ENCODE results near the gene EFCAB11. TPM values are rescaled to one million over a fixed set of nuclear protein-coding genes. Genes with fewer than 3 reads are reported as not detected.

The EFCAB11 gene
- total RNA-seq, 3 donors from 2014 or later, result 6.0 to 10.2 (median 6.3) TPM

DNA sequence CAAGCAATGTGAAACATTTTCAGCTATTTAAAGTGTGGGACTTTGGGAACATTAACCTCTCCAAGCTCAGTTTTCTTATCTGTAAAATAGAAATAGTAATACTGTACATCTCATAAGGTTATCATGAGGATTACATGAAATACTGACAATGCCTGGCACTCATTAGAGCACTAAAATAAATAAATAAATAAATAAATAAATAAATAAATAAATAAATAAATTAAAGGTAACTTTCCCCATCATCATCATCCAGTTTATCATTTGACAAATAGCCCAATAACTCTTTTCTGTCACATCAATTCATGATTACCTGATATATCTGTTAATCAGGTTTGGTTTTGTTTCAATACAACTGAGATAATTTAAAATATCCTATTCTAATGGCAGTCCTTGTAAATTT, 48.5 kb downstream of the EFCAB11 start:
- ATAC-seq (no peak), DNase-seq (no peak)
- intact Hi-C loops (cut with DNase I, micrococcal nuclease), result no loop called here
- Histone ChIP-seq H3K4me3 (no peak overlapping the region), H3K9me3 (no peaks in the 10 kb centered on the region), H3K4me1 (ENCODE audit: low read depth) (peaks cover 7% of the 10 kb centered on the region), H3K36me3 (ENCODE audit: low read depth) (no peaks in the 10 kb centered on the region)
- TF ChIP-seq, protein P1, sequence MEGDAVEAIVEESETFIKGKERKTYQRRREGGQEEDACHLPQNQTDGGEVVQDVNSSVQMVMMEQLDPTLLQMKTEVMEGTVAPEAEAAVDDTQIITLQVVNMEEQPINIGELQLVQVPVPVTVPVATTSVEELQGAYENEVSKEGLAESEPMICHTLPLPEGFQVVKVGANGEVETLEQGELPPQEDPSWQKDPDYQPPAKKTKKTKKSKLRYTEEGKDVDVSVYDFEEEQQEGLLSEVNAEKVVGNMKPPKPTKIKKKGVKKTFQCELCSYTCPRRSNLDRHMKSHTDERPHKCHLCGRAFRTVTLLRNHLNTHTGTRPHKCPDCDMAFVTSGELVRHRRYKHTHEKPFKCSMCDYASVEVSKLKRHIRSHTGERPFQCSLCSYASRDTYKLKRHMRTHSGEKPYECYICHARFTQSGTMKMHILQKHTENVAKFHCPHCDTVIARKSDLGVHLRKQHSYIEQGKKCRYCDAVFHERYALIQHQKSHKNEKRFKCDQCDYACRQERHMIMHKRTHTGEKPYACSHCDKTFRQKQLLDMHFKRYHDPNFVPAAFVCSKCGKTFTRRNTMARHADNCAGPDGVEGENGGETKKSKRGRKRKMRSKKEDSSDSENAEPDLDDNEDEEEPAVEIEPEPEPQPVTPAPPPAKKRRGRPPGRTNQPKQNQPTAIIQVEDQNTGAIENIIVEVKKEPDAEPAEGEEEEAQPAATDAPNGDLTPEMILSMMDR (IDR thresholded peaks at IDR 0.05), result no peak

DNA sequence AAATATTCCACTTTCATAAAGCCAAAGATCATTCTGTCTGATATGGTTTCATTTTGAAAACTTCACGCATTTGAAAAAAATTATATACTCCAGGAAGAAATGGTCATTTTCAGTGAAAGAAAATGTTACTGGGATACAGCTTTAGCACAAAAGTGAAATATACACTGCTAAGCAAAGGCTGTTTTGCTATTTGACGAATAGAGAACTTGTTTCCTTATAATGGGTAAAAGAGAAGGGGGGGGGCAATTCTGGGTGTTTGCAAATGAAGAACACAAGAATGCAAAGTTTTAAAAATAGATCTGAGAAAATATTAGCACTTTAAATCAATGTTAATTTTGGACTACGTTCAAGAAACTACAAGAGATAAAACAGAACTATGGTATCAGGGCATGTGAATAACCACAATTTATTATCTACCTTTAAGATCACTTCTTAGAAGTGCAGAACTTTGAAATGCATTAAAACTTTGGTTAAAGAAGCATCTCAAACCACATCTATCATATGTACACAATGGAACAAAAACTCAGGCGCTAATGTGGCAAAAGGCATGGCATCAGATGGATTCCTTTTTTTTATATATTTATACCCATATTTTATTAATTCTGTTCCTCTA, 51.1 kb downstream of the EFCAB11 start:
- TF ChIP-seq, protein P1 (IDR thresholded peaks at IDR 0.05), result no peak
- H3K9me3 ChIP-seq, result no peaks in the 10 kb centered on the region

DNA sequence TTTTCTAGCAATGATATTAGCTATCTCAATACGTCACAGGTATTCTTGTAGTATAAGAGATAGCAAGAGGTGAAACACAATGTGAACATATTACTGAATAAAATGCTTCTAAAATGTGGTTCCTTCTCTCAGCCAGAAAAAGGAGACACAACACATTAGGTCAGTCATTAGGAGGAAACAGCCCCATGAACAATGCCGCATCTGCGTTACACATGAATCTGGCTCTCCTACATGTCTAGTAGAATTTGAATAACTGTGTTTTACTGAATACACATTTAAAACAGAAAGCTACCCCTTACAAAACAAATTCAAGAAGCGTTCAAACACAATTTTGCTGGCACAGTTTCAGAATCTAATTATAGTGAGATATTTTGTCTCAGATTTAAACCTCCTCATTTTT, 51.6 kb downstream of the EFCAB11 start:
- H3K4me3 ChIP-seq, result no peak overlapping the region
- TF ChIP-seq, protein P1 (IDR thresholded peaks at IDR 0.05), result no peak
- no peak for DNase-seq
- no peaks in the 10 kb centered on the region for H3K36me3 ChIP-seq (ENCODE audit: low read depth)
- ATAC-seq, result no peak
- no peaks in the 10 kb centered on the region for H3K4me1 ChIP-seq (ENCODE audit: low read depth)
- no peaks in the 10 kb centered on the region for H3K9me3 ChIP-seq
- intact Hi-C loops (cut with DNase I, micrococcal nuclease), result no loop called here

More for the DNA sequence above, 51.1 kb downstream of the EFCAB11 start:
- ATAC-seq (no peak), DNase-seq (no peak)
- H3K4me3 ChIP-seq, result no peak overlapping the region
- no peaks in the 10 kb centered on the region for H3K36me3 ChIP-seq (ENCODE audit: low read depth)
- intact Hi-C loops (cut with DNase I, micrococcal nuclease), result no loop called here
- no peaks in the 10 kb centered on the region for H3K4me1 ChIP-seq (ENCODE audit: low read depth)

DNA sequence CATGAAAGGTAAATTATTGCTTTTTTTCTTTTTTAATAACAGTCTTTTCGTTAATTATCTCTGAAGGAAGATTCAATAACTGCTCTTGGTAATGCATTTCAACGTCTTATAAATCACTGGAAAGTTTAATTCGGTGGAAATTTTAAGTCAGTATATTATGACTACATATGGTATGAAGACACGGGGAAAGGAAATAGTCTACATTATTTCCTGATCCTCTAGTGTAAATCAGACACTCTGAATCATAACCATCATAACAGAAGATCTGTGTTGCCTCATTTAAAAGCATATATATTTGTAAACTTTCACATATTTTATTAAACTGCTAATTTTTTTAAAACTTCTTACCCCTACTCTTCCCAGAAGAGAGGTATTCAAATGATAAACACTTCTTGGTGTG, 53.7 kb downstream of the EFCAB11 start:
- TF ChIP-seq, protein P1 (IDR thresholded peaks at IDR 0.05), result no peak
- ATAC-seq, result no peak
- Histone ChIP-seq H3K4me3 (no peak overlapping the region), H3K4me1 (ENCODE audit: low read depth) (no peaks in the 10 kb centered on the region), H3K36me3 (ENCODE audit: low read depth) (no peaks in the 10 kb centered on the region), H3K9me3 (no peaks in the 10 kb centered on the region)
- intact Hi-C loops (cut with DNase I, micrococcal nuclease), result no loop called here
- no peak for DNase-seq

DNA sequence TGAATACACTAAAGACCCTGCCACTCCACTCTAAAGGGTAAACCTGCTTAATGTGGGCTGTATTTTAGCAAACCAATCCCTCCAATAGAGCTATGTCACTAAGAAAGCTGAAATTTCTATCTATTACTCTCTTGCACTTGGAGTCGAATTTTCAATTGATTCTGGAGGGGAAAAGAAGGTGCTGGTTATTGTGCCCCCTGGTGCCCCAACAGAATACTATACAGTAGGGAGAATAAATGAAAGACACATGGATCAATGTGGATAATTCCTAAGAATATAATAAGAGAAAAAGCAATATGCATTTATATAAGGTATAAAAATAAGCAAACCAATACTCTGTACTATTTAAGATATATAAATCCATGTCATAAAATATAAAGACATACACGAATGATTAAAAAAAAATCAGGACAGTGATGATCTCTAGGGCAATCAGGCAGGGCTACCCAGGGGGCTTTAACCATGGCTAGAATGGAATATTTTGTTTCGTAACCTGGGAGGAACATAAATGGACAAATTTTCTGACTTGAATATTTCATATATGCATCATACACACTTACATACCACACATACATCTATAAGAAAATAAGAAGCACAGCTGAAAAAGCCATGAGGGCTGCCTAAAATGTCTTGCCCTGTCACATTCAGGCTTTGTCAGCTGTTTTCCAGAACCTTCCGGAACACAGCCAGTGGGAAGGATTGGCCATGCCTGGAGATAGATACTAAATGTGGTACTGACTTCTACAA, 54.4 kb downstream of the EFCAB11 start:
- Histone ChIP-seq H3K36me3 (ENCODE audit: low read depth) (no peaks in the 10 kb centered on the region), H3K4me3 (no peak overlapping the region), H3K4me1 (ENCODE audit: low read depth) (no peaks in the 10 kb centered on the region), H3K9me3 (no peaks in the 10 kb centered on the region)
- intact Hi-C loops (cut with DNase I, micrococcal nuclease), result no loop called here
- DNase-seq, result no peak
- TF ChIP-seq, protein P1 (IDR thresholded peaks at IDR 0.05), result no peak
- peak; percentile 37 for ATAC-seq
